Measurements from ENCODE around the gene MYLK4. TPM values are rescaled to one million over a fixed set of nuclear protein-coding genes. Genes with fewer than 3 reads are reported as not detected.

Gene MYLK4
- total RNA-seq, 1 donor from 2014 or later: 0.49 TPM

- peaks cover 7% of the 10 kb centered on the region for H3K36me3 Mint-ChIP-seq (ENCODE audit: unreplicated experiment)
- no peak for TF ChIP-seq CTCF (IDR thresholded peaks at IDR 0.05; ENCODE audit: partially characterized antibody, unreplicated experiment)
- no peak overlapping the region for H3K4me3 Mint-ChIP-seq (ENCODE audit: unreplicated experiment)
- peaks cover 2% of the 10 kb centered on the region for H3K9me3 Mint-ChIP-seq (ENCODE audit: unreplicated experiment)
- H3K27me3 Mint-ChIP-seq (ENCODE audit: unreplicated experiment): peaks cover 1% of the 10 kb centered on the region
- DNase-seq: no peak
- no peak overlapping the region for H3K27ac Mint-ChIP-seq (ENCODE audit: unreplicated experiment)
- peaks cover 7% of the 10 kb centered on the region for H3K4me1 Mint-ChIP-seq (ENCODE audit: low read depth, unreplicated experiment)
Measured at GRCh38 chr6:2686515-2686914, 64.2 kb downstream of the MYLK4 start.

GRCh38 chr6:2684766-2685754, 65.7 kb downstream of the MYLK4 start:
- Mint-ChIP-seq H3K9me3 (ENCODE audit: unreplicated experiment) (peaks cover 2% of the 10 kb centered on the region), H3K4me1 (ENCODE audit: low read depth, unreplicated experiment) (peaks cover 7% of the 10 kb centered on the region), H3K4me3 (ENCODE audit: unreplicated experiment) (no peak overlapping the region), H3K27me3 (ENCODE audit: unreplicated experiment) (peaks cover 1% of the 10 kb centered on the region), H3K27ac (ENCODE audit: unreplicated experiment) (no peak overlapping the region), H3K36me3 (ENCODE audit: unreplicated experiment) (peaks cover 7% of the 10 kb centered on the region)
- no peak for DNase-seq
- no peak for TF ChIP-seq CTCF (IDR thresholded peaks at IDR 0.05; ENCODE audit: partially characterized antibody, unreplicated experiment)

DNA sequence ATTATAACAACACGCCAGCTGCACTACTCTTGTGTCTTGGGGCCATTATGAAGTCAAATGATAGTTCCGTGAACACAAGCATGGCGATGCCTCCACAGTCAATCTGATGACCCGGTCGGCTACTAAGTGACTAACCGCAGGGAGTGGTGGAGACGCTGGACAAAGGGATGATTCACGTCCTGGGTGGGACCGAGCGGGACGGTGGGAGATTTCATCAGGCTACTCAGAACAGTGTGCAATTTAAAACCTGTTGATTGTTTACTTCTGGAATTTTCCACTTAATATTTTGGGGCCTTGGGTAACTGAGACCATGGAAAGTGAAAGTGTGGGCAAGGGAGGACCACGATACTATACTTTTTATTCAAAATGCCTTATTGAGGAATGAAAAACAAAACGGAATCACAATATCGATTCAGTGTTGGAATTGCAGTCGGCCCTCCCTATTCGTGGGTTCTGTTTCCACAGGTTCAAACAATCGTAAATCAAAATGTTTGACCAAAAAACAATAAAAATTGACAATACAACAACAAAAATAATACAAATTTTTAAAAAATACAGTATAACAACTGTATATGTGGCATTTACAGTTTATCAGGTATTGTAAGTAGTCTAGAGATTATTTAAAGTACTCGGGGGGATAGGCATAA, 66.5 kb downstream of the MYLK4 start:
- DNase-seq: no peak
- H3K36me3 Mint-ChIP-seq (ENCODE audit: unreplicated experiment): peaks cover 7% of the 10 kb centered on the region
- H3K9me3 Mint-ChIP-seq (ENCODE audit: unreplicated experiment): peaks cover 2% of the 10 kb centered on the region
- peaks cover 1% of the 10 kb centered on the region for H3K27me3 Mint-ChIP-seq (ENCODE audit: unreplicated experiment)
- TF ChIP-seq CTCF (IDR thresholded peaks at IDR 0.05; ENCODE audit: partially characterized antibody, unreplicated experiment): no peak
- no peak overlapping the region for H3K27ac Mint-ChIP-seq (ENCODE audit: unreplicated experiment)
- H3K4me3 Mint-ChIP-seq (ENCODE audit: unreplicated experiment): no peak overlapping the region
- peaks cover 5% of the 10 kb centered on the region for H3K4me1 Mint-ChIP-seq (ENCODE audit: low read depth, unreplicated experiment)

- TF ChIP-seq CTCF (IDR thresholded peaks at IDR 0.05; ENCODE audit: partially characterized antibody, unreplicated experiment): no peak
- DNase-seq: no peak
- Mint-ChIP-seq H3K4me1 (ENCODE audit: low read depth, unreplicated experiment) (no peaks in the 10 kb centered on the region), H3K27me3 (ENCODE audit: unreplicated experiment) (peaks cover 1% of the 10 kb centered on the region), H3K9me3 (ENCODE audit: unreplicated experiment) (peaks cover 2% of the 10 kb centered on the region), H3K27ac (ENCODE audit: unreplicated experiment) (no peak overlapping the region), H3K36me3 (ENCODE audit: unreplicated experiment) (peaks cover 7% of the 10 kb centered on the region), H3K4me3 (ENCODE audit: unreplicated experiment) (no peak overlapping the region)
Measured at GRCh38 chr6:2680264-2680922, 70.3 kb downstream of the MYLK4 start.
